ENCODE data around the gene PSMD8. TPM values are rescaled to one million over a fixed set of nuclear protein-coding genes. Genes with fewer than 3 reads are reported as not detected.
"Not testable (repeated sequence)": the region's sequence is repeated elsewhere in the genome, so short reads cannot be mapped to it uniquely, and the experiment has no call there.

The PSMD8 gene
- total RNA-seq, 2 donors from 2014 or later, result 403 to 603 TPM

DNA sequence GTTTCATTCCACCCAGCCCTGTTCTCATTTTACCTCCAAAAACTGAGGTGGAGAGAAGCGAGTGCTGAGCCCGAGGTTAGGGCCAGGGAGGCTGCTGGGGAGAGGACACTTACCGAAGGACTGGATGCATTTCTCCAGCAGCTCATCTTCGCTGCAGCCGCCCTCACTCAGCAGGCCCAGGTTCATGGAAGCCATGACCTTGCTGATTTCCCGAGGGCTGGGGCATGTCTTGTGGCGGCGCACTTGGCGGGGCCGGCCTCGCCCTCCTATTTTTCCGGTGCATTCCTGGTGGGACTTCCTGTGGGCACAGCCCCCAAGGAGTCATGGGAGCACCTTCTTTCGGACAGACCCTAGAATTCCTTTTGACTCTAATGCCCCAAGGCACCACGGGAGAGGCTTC is 47.5 kb downstream of the PSMD8 start:
- no peaks in the 10 kb centered on the region for H3K36me3 ChIP-seq
- TF ChIP-seq, protein P1, sequence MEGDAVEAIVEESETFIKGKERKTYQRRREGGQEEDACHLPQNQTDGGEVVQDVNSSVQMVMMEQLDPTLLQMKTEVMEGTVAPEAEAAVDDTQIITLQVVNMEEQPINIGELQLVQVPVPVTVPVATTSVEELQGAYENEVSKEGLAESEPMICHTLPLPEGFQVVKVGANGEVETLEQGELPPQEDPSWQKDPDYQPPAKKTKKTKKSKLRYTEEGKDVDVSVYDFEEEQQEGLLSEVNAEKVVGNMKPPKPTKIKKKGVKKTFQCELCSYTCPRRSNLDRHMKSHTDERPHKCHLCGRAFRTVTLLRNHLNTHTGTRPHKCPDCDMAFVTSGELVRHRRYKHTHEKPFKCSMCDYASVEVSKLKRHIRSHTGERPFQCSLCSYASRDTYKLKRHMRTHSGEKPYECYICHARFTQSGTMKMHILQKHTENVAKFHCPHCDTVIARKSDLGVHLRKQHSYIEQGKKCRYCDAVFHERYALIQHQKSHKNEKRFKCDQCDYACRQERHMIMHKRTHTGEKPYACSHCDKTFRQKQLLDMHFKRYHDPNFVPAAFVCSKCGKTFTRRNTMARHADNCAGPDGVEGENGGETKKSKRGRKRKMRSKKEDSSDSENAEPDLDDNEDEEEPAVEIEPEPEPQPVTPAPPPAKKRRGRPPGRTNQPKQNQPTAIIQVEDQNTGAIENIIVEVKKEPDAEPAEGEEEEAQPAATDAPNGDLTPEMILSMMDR (IDR thresholded peaks at IDR 0.05), result no peak
- H3K4me1 ChIP-seq, result peaks cover 0 to 11% of the 10 kb centered on the region in 2 donors
- H3K27me3 ChIP-seq, result no peaks in the 10 kb centered on the region
- no peak overlapping the region for H3K4me3 ChIP-seq
- no peaks in the 10 kb centered on the region for H3K9me3 ChIP-seq
- no peak for DNase-seq (ENCODE audit: low spot score)
- H3K27ac ChIP-seq, result no peak overlapping the region

DNA sequence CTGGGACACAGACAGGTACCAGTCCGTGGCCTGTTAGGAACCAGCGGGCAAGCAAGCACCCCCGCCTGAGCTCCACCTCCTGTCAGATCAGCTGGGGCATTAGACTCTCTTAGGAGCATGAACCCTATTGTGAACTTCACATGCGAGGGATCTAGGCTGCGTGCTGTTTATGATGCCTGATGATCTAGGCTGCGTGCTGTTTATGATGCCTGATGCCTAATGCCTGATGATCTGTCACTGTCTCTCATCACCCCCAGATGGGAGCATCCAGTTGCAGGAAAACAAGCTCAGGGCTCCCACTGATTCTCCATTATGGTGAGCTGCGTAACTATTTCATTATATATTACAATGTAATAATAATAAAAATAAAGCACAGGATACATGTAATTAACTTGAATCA is 48.1 kb downstream of the PSMD8 start:
- H3K4me1 ChIP-seq, result peaks cover 0 to 10% of the 10 kb centered on the region in 2 donors
- no peak overlapping the region for H3K4me3 ChIP-seq
- no peak overlapping the region for H3K27ac ChIP-seq
- no peak for DNase-seq (ENCODE audit: low spot score)
- H3K36me3 ChIP-seq, result no peaks in the 10 kb centered on the region
- no peaks in the 10 kb centered on the region for H3K27me3 ChIP-seq
- H3K9me3 ChIP-seq, result no peaks in the 10 kb centered on the region
- TF ChIP-seq, protein P1 (IDR thresholded peaks at IDR 0.05), result no peak

DNA sequence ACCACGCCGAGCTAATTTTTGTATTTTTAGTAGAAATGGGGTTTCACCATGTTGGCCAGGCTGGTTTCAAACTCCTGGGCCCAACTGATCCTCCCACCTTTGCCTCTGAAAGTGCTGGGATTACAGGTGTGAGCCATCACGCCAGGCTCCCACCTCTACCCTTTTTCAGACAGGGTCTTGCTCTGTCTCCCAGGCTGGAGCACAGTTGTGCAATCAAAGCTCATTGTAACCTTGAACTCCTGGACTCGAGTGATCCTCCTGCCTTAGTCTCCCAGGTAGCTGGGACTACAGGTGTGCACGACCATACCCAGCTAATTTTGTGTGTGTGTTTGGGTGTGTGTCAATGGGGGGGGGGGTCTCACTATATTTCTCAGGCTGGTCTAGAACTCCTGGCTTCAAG is 49.9 kb downstream of the PSMD8 start:
- Histone ChIP-seq H3K9me3 (no peaks in the 10 kb centered on the region), H3K27me3 (no peaks in the 10 kb centered on the region)

DNA sequence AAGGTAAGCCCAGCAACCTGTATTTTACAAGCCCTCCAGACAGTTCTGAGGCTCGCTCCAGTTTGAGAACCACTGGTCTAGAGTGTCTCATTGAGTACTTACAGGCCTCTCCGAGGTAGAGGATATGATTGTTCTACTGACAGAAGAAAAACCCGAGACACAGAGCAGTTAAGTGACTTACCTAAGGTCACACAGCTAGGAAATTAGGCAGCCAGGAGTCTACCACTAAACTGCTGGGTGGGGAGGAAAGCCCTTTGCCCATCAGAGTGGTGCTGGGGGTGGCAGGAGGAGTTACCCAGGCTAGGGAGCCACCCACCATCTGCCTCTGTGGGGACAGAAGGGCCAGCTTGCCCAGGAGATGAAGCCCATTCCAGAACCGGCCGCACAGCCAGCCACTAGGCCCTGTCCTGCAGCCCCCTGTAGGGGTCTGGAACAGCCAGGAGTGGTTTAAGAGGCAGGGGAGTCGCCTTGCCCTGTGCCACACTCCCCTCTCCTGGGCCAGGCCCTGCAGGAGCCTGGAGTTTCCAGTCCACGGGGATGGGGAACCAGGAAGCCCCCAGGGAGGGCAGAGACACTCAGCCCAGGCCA is 50.9 kb downstream of the PSMD8 start:
- TF ChIP-seq, protein P1 (IDR thresholded peaks at IDR 0.05), result no peak
- Histone ChIP-seq H3K4me3 (peak overlapping the region in 1 of 2 donors; percentile 23), H3K9me3 (no peaks in the 10 kb centered on the region), H3K4me1 (no peaks in the 10 kb centered on the region), H3K27ac (no peak overlapping the region), H3K27me3 (no peaks in the 10 kb centered on the region), H3K36me3 (no peaks in the 10 kb centered on the region)
- no peak for DNase-seq (ENCODE audit: low spot score)

More for the DNA sequence above, 49.9 kb downstream of the PSMD8 start:
- H3K36me3 ChIP-seq, result no peaks in the 10 kb centered on the region
- no peak for DNase-seq (ENCODE audit: low spot score)
- H3K27ac ChIP-seq, result no peak overlapping the region
- H3K4me3 ChIP-seq, result no peak overlapping the region
- TF ChIP-seq, protein P1 (IDR thresholded peaks at IDR 0.05), result no peak
- H3K4me1 ChIP-seq, result no peaks in the 10 kb centered on the region

DNA sequence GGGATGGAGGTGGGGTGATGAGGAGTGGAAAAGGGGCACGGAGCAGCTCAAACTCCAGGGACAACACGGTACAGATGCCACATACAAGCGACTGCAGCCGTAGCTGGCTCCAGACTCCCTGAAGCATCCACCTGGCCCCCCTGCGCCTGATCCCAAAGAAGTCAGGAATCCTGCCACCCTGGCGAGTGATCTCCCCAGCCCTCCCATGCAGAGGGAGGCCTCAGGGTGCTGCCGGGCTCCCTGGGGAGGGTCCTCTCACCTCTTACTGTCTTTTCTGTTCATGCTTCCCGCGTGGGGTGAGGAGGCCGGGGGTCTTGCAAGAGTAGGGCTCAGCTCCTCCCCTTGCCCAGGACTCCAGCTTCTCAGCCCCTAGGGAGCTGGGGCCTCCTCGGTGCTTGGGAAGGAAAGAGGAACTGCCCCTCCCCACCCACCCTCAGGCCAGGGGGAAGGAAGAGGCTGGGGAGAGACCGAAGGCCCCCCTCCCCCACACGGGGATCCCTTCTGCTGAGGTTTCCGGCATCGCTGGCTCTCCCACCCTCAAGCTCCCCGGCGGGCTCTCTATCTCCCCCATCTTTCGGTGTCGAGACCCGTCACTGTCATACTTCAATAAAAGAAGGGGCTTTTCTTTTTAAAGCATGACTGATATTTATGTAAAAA is 51.6 kb downstream of the PSMD8 start, which contains the start of gene RASGRP4:
TSS of gene RASGRP4 (minus strand) at position 410 of the 657 bp plus-strand sequence. CDS start at position 282, 128 bp downstream.
- Histone ChIP-seq H3K9me3 (no peaks in the 10 kb centered on the region), H3K27me3 (no peaks in the 10 kb centered on the region), H3K36me3 (no peaks in the 10 kb centered on the region), H3K4me3 (peak within 1 kb of the TSS in 1 of 2 donors; percentile 23), H3K4me1 (no peaks in the 10 kb centered on the region), H3K27ac (no peak within 1 kb of the TSS)
- TF ChIP-seq, protein P1 (IDR thresholded peaks at IDR 0.05), result no peak
- DNase-seq (ENCODE audit: low spot score), result no peak

DNA sequence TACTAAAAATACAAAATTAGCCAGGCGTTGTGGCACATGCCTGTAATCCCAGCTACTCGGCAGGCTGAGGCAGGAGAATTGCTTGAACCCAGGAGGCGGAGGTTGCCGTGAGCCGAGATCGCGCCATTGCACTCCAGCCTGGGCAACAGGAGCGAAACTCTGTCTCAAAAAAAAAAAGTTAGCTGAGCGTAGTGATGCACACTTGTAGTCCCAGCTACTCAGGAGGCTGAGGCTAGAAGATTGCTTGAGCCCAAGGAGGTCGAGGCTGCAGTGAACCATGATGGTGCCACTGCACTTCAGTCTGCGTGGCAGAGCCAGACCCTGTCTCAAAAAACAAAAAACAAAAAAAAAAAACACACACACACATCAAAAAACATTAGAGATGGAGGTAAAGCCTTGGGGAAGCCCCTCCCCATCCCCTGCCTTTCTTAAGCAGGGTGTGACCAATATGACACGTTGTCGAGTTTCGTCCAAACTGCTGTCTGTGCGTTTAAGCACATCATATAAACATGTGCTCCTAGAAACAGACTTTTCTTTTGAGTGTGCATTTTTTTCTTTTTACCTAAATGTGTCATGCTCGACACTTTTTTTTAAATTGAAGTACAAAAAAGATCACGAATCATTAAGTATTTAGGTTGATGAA is 52.8 kb downstream of the PSMD8 start:
- H3K36me3 ChIP-seq; H3K4me3 ChIP-seq; H3K9me3 ChIP-seq; DNase-seq (ENCODE audit: low spot score); H3K27ac ChIP-seq; H3K4me1 ChIP-seq; H3K27me3 ChIP-seq: not testable (repeated sequence)

Measured in right atrium auricular region (tissue), 2 donors.